Endothelial cell of umbilical vein (primary cell): ENCODE results near the gene LSMEM2. TPM values are rescaled to one million over a fixed set of nuclear protein-coding genes. Genes with fewer than 3 reads are reported as not detected.

Experiments
- BruUV-seq: library from RNA; stranded (reverse); fragments of 400-500 nt; replicated peaks from 2 replicates; lab custom pipeline; 2021; lab: Mats Ljungman, UMichigan
- CTCF ChIA-PET: fragments of 300-600, 350-600 bp; sonication (Branson Sonifier 250); formaldehyde crosslinking; loops from one replicate; lab custom pipeline; 2021; ENCODE audit warnings: antibody characterized with exemption, inconsistent platforms; lab: Charles Lee
- POLR2A ChIA-PET: fragments of 300-600, 350-600 bp; sonication (Branson Sonifier 250); formaldehyde crosslinking; loops from one replicate; lab custom pipeline; 2021; ENCODE audit warnings: antibody characterized with exemption, inconsistent platforms; lab: Charles Lee
- DNase-seq: peaks from one replicate; pipeline ENCODE4 v3.0.0-alpha.2; 2011; ENCODE audit warnings: low read depth, low spot score
- FAIRE-seq: peaks from 2 replicates; lab custom pipeline; 2011; peaks lifted over from hg19 to GRCh38; lab: Jason Lieb, UNC
- H2AFZ ChIP-seq: 2 replicates; pipeline ENCODE4 v1.6.0; 2012; ENCODE audit warnings: low read depth, low read length, control low read depth, inconsistent platforms
- H3K27ac ChIP-seq: 2 replicates; pipeline ENCODE4 v1.5.1; 2011; ENCODE audit warnings: low read depth, mild to moderate bottlenecking, control low read depth, low read length, moderate library complexity; ENCODE audit not compliant: insufficient read depth
- H3K27me3 ChIP-seq, 2 experiments: 2 replicates each; pipeline versions ENCODE4 v1.6.0 to v1.6.1; 2011; ENCODE audit warnings: low read length in 2 of 2, mixed read lengths in 1 of 2; ENCODE audit not compliant: control insufficient read depth in 2 of 2, insufficient read depth in 2 of 2
- H3K36me3 ChIP-seq, 2 experiments: 2 replicates in 1 of 2; 3 replicates in 1 of 2; pipeline ENCODE4 v1.5.1; 2011; ENCODE audit warnings: low read length in 2 of 2, mild to moderate bottlenecking in 1 of 2, moderate library complexity in 1 of 2; ENCODE audit not compliant: control insufficient read depth in 2 of 2, insufficient read depth in 2 of 2; ENCODE audit errors: extremely low read depth in 1 of 2
- H3K4me1 ChIP-seq: 3 replicates; pipeline ENCODE4 v1.5.1; 2011; ENCODE audit warnings: mild to moderate bottlenecking, low read length; ENCODE audit not compliant: control insufficient read depth, insufficient read depth; ENCODE audit errors: extremely low read depth
- H3K4me2 ChIP-seq: 2 replicates; pipeline ENCODE4 v1.6.1; 2011; ENCODE audit warnings: low read length, control low read depth, mixed read lengths; ENCODE audit not compliant: insufficient read depth
- H3K4me3 ChIP-seq, 3 experiments: fragments of 200-600 bp in 1 of 3; sonication (generic), shearing (Covaris generic) in 1 of 3; replicated peaks in 1 of 3; 2 replicates each; pipeline ENCODE4 v1.5.1; 2011 to 2016; ENCODE audit warnings: control low read depth in 3 of 3, low read length in 3 of 3, mild to moderate bottlenecking in 2 of 3, inconsistent platforms in 1 of 3, low read depth in 1 of 3, moderate library complexity in 1 of 3; ENCODE audit not compliant: insufficient read depth in 1 of 3
- H3K79me2 ChIP-seq: 2 replicates; pipeline ENCODE4 v1.6.0; 2012; ENCODE audit warnings: low read length, inconsistent platforms; ENCODE audit not compliant: control insufficient read depth, insufficient read depth
- H3K9ac ChIP-seq: replicated peaks from 2 replicates; pipeline ENCODE3; 2011; ENCODE audit warnings: low read length, control low read depth; ENCODE audit not compliant: insufficient read depth; ENCODE audit errors: extremely low read depth
- H3K9me1 ChIP-seq: replicated peaks from 3 replicates; pipeline ENCODE4 v1.6.0; 2011; ENCODE audit warnings: mild to moderate bottlenecking, low read length; ENCODE audit not compliant: control insufficient read depth, insufficient read depth; ENCODE audit errors: extremely low read depth
- H3K9me3 ChIP-seq: replicated peaks from 2 replicates; pipeline ENCODE4 v1.5.1; 2012; ENCODE audit warnings: low read length, inconsistent platforms; ENCODE audit not compliant: control insufficient read depth, insufficient read depth
- H4K20me1 ChIP-seq: replicated peaks from 2 replicates; pipeline ENCODE3; 2011; ENCODE audit warnings: mild to moderate bottlenecking, low read length; ENCODE audit not compliant: control insufficient read depth, insufficient read depth; ENCODE audit errors: extremely low read depth
- EZH2 ChIP-seq: IDR thresholded peaks from 2 replicates; pipeline ENCODE4 v1.6.1; 2012; ENCODE audit warnings: borderline replicate concordance, low read depth, mild to moderate bottlenecking, moderate library complexity, low read length, inconsistent platforms; ENCODE audit not compliant: severe bottlenecking
- FOS ChIP-seq: IDR thresholded peaks from 2 replicates; pipeline ENCODE4 v1.6.1; 2011; ENCODE audit warnings: mild to moderate bottlenecking, low read length, moderate library complexity, borderline replicate concordance; ENCODE audit not compliant: insufficient read depth
- GATA2 ChIP-seq: IDR thresholded peaks from 2 replicates; pipeline ENCODE4 v1.7.0; 2011; ENCODE audit warnings: low read depth, mild to moderate bottlenecking, moderate library complexity, mixed read lengths, low read length; ENCODE audit not compliant: insufficient read length, insufficient read depth
- JUN ChIP-seq: IDR thresholded peaks from 2 replicates; pipeline ENCODE4 v1.6.1; 2011; ENCODE audit warnings: borderline replicate concordance, low read depth; ENCODE audit not compliant: insufficient read length, insufficient read depth
- MAX ChIP-seq: IDR thresholded peaks from 2 replicates; pipeline ENCODE4 v1.6.1; 2011; ENCODE audit not compliant: insufficient read depth, insufficient read length
- MYC ChIP-seq: IDR thresholded peaks from one replicate; pipeline ENCODE4 v1.6.1; 2011; ENCODE audit warnings: mild to moderate bottlenecking, low read depth, low read length
- POLR2A ChIP-seq: IDR thresholded peaks from 2 replicates; pipeline ENCODE4 v1.6.1; 2012; ENCODE audit warnings: low read depth, mild to moderate bottlenecking, control low read depth, low read length
- POLR2AphosphoS5 ChIP-seq: IDR thresholded peaks from 2 replicates; pipeline ENCODE4 v1.6.1; 2012; ENCODE audit warnings: low read depth, mild to moderate bottlenecking, control low read depth, low read length, moderate library complexity; ENCODE audit not compliant: insufficient read depth
- dilution Hi-C: fragments of 300-500 bp; cut with MboI; formaldehyde crosslinking; loops from one replicate; pipeline ENCODE4 v1.15.0; 2019; ENCODE audit warnings: low sequenced_read_pairs; ENCODE audit not compliant: extremely low pct_ligation_motif_present
- intact Hi-C: fragments of 100-400 bp; cut with micrococcal nuclease; formaldehyde crosslinking; loops from one replicate; pipeline ENCODE4 v1.10.0; 2022
- polyA plus RNA-seq, 4 experiments: library from polyadenylated mRNA; depleted of rRNA in 3 of 4; stranded (reverse) in 3 of 4; unstranded in 1 of 4; fragments of >200 nt; gene quantifications; 2 replicates each; pipeline versions ENCODE4 v1.2.1 to v1.2.3, GENCODE V29; 2011 to 2012; ENCODE audit warnings: missing spikeins in 1 of 4
- total RNA-seq: library from RNA; stranded (reverse); gene quantifications from 2 replicates; pipeline ENCODE4 v1.2.3, GENCODE V29; 2021
- TF ChIP-seq, protein P1 (sequence below), 2 donors: IDR thresholded peaks; 1 replicate in 1 of 2; 2 replicates in 1 of 2; pipeline ENCODE4 v1.5.1; 2011; ENCODE audit warnings: low read length in 2 of 2, mild to moderate bottlenecking in 2 of 2, moderate library complexity in 2 of 2, control low read depth in 1 of 2, inconsistent platforms in 1 of 2, low read depth in 1 of 2; ENCODE audit not compliant: insufficient read depth in 1 of 2; ENCODE audit errors: extremely low read depth in 1 of 2

Gene LSMEM2
- total and polyA plus RNA-seq, 2 donors (not counting 3 experiments of a cell fraction or from before 2014, with no cell fraction given) = not detected

GRCh38 chr3:50230794-50231125, 48.1 kb upstream of the LSMEM2 start:
- Histone ChIP-seq H3K9me1 (no peaks in the 10 kb centered on the region), H3K27me3 (no peaks in the 10 kb centered on the region), H2AFZ (no peak overlapping the region), H3K9ac (no peak overlapping the region), H3K4me1 (peaks cover 13% of the 10 kb centered on the region), H3K36me3 (no peaks in the 10 kb centered on the region), H3K4me3 (no peak overlapping the region), H3K27ac (no peak overlapping the region), H3K79me2 (peaks cover 2% of the 10 kb centered on the region), H4K20me1 (no peaks in the 10 kb centered on the region), H3K9me3 (no peaks in the 10 kb centered on the region), H3K4me2 (no peak overlapping the region)
- ChIA-PET CTCF (interaction anchor here (1.2 to 10.5 kb wide), 5 partner anchors 12 to 44 kb away, joined by 4 to 314 read pairs (median 98); partner anchors contain the start of gene GNAT1), POLR2A (interaction anchor here (0.6 to 1.0 kb wide), 2 partner anchors 13 to 22 kb away, joined by 3 to 6 read pairs; no protein-coding TSS in a partner anchor)
- BruUV-seq = no TSS peak
- DNase-seq (no peak), FAIRE-seq (no peak)
- TF ChIP-seq JUN (no peak), FOS (no peak), GATA2 (no peak), MAX (no peak), POLR2AphosphoS5 (no peak), EZH2 (no peak), MYC (no peak), POLR2A (no peak)
- TF ChIP-seq, protein P1, sequence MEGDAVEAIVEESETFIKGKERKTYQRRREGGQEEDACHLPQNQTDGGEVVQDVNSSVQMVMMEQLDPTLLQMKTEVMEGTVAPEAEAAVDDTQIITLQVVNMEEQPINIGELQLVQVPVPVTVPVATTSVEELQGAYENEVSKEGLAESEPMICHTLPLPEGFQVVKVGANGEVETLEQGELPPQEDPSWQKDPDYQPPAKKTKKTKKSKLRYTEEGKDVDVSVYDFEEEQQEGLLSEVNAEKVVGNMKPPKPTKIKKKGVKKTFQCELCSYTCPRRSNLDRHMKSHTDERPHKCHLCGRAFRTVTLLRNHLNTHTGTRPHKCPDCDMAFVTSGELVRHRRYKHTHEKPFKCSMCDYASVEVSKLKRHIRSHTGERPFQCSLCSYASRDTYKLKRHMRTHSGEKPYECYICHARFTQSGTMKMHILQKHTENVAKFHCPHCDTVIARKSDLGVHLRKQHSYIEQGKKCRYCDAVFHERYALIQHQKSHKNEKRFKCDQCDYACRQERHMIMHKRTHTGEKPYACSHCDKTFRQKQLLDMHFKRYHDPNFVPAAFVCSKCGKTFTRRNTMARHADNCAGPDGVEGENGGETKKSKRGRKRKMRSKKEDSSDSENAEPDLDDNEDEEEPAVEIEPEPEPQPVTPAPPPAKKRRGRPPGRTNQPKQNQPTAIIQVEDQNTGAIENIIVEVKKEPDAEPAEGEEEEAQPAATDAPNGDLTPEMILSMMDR (IDR thresholded peaks at IDR 0.05; ENCODE audit: extremely low read depth in 1 of 2, insufficient read depth in 1 of 2, low read depth in 1 of 2, low read length in 2 of 2) = no peak
- intact Hi-C loops = no loop called here
- dilution Hi-C loops = no loop called here
